ENCODE measurements around the gene UBXN2A. TPM values are rescaled to one million over a fixed set of nuclear protein-coding genes. Genes with fewer than 3 reads are reported as not detected.
"Not testable (repeated sequence)": the region's sequence is repeated elsewhere in the genome, so short reads cannot be mapped to it uniquely, and the experiment has no call there.

The UBXN2A gene
- total RNA-seq, 1 experiment from 2014 or later: 21.9 TPM

- no peak for DNase-seq (ENCODE audit: extremely low read depth, low read depth)
Measured at GRCh38 chr2:24011250-24012104, 71.2 kb downstream of the UBXN2A start.

GRCh38 chr2:24012521-24013188 is 72.4 kb downstream of the UBXN2A start:
- DNase-seq (ENCODE audit: extremely low read depth, low read depth): no peak

DNA sequence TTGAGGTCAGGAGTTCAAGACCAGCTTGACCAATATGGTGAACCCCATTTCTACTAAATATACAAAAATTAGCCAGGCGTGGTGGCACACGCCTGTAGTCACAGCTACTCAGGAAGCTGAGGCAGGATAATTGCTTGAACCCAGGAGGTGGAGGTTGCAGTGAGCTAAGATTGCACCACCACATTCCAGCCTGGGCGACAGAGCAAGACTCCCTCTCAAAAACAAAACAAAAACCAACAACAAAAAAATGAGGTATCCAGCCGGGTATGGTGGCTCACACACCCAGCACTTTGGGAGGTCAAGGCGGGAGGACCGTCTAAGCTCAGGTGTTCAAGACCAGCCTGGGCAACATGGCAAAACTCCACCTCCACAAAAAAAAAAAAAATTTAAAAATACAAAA is 74.6 kb downstream of the UBXN2A start:
- DNase-seq (ENCODE audit: extremely low read depth, low read depth): not testable (repeated sequence)

- DNase-seq (ENCODE audit: extremely low read depth, low read depth): peak; percentile 66
Measured at GRCh38 chr2:24015562-24016375, 75.5 kb downstream of the UBXN2A start.

DNA sequence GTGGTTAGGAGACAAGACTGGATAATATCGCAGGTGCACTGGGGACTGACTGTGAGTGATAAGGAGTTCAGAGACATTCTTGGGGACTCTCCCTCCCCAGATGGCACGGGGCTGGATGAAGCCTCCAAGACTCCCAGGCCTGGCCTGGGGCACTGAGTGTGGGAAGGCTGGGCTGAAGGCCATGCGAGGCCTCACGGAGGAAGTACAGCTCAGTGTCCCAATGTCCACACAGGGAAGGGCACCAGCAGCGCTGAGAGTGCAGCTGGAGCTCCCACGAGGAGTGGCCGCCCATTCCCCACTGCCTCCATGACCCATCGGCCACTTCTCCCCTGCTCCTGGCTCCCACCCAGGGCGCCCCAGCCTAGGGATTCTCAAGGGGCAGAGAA is 76.1 kb downstream of the UBXN2A start:
- DNase-seq (ENCODE audit: extremely low read depth, low read depth): no peak

DNA sequence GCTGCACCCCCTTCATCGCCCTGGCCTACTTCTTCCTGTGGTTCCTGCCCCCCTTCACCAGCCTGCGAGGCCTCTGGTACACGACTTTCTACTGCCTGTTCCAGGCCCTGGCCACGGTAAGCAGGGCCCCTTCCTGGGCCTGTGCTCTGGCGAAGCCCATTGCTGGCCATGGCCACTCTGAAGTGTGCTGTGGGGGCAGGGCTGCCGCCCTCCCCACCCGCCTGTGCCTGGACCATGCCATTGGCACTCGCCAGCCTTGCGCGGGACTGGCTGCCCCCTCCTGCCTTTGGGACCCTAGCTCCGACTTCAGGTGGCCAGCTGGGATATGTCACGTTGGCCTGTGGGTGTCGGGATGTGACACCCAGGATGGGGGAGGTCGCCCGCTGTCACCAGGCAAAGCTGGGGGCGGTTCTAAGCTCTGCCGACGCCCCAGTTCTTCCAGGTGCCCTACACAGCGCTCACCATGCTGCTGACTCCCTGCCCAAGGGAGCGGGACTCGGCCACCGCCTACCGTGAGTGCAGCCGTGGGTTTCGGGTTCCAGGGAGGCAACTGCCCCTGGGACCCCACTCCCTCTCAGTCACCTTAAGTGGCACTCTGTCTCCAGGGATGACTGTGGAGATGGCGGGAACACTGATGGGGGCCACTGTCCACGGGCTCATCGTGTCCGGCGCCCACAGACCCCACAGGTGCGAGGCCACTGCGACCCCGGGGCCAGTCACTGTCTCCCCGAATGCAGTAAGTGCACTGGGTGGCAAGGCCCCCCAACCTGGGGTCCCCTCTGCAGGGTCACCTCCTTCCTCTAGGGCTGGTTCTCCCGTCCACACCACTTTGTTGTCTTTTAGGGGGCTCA is 76.8 kb downstream of the UBXN2A start:
- no peak for DNase-seq (ENCODE audit: extremely low read depth, low read depth)

- no peak for DNase-seq (ENCODE audit: extremely low read depth, low read depth)
Measured at GRCh38 chr2:24017711-24018110, 77.4 kb downstream of the UBXN2A start.

DNA sequence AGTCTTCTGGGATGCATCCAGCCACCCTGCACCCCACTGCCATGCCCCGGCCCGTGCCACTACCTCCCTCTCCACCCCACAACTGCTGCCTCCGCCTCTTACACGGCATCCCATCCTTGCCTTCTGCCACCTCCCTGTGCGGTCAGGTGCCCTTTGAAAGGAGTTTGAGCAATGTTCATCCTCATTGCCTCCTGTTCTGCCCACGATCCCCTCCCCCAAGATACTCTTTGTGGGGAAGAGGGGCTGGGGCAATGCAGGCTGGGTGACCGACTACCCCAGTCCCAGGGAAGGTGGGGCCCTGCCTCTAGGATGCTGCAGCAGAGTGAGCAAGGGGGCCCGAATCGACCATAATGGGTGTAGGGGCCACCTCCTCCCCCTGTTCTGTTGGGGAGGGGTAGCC is 78.0 kb downstream of the UBXN2A start:
- DNase-seq (ENCODE audit: extremely low read depth, low read depth): no peak

GRCh38 chr2:24019729-24020128 is 79.5 kb downstream of the UBXN2A start:
- DNase-seq (ENCODE audit: extremely low read depth, low read depth): no peak

- DNase-seq (ENCODE audit: extremely low read depth, low read depth): no peak
Measured at GRCh38 chr2:24020244-24020643, 80.0 kb downstream of the UBXN2A start.

DNA sequence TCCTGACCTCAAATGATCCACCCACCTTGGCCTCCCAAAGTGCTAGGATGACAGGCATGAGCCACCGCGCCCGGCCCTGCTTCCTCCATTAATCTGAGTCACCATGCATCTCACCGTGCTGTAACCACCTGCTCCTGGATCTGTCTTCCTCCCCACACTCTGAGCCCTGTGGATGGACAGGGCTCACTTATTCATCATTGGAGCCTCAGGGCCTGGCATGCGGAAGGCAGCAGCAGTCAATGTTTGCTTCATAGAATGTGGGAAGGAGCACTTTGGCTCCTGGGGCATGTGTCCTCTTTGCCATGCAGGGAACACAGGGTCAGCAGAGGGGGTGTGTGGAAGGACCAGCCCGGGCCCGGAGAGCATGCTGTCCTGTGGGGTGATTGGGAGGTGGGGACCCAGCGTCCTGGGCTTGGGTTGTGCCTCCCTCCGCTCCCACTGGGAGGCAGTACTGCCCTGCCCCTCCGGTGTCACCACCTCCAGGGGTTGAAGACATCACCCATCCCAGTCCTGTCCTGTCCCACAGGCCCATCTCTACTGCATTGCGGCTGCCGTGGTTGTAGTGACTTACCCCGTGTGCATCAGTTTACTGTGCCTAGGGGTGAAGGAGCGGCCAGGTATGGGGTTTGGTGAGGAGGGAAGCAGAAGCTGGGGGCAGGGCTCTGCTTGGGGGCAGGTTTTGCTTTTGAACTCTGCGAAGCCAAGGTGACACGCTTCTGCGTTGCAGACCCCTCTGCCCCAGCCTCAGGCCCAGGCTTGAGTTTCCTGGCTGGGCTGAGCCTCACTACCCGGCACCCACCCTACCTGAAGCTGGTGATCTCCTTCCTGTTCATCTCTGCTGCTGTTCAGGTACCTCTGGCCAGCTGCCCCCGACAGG is 81.1 kb downstream of the UBXN2A start:
- DNase-seq (ENCODE audit: extremely low read depth, low read depth): no peak

DNA sequence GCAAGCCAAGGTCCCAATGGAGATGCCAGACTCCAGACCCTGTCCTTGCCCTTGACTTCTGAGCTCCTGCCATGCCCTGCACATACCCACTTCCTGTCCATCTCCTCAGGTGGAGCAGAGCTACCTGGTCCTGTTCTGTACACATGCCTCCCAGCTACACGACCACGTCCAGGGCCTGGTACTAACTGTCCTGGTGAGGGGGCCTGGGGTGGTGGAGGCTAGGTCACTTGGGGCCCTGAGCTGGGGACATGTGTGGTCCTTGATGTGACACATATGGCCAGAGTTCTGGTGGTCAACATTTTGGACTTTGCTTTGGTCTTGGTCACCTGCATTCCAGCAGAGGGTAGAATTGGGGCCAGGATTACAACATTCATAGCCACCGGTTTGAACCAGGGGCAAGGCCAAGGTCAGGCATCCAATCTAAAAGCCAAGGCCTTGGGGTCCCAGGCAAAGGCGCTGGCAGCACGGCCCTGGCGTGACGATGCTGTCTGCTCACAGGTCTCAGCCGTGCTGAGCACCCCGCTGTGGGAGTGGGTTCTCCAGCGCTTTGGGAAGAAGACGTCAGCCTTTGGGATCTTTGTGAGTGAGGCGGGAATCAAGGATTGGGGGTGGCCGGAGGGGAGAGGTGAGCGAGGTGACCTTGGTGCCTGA is 82.2 kb downstream of the UBXN2A start:
- DNase-seq (ENCODE audit: extremely low read depth, low read depth): no peak

DNA sequence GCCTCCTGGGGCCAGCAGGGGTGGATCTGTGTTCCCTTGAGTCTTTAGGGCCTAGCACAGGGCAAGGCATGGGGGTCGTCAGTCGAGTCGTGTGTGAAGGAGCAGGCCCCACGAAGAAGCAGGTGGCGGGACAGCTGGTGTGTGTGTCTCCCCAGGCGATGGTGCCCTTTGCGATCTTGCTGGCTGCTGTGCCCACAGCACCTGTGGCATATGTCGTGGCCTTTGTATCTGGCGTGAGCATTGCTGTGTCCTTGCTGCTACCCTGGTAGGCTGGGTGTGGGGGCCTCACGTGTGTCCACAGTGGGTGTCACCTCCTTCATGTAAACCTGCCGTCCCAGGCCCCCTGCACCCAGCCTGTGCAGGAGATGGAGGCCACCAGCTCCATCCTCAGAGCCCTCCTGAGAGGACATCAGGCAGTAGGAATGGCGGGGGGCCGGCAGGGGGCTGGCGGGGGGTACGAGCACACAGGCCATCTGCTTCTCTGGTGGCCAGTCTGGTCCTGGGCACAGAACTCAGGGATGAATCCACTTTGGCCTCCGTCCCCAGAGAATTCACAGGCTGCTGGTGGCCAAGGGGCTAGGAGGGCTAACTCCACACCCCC is 82.8 kb downstream of the UBXN2A start:
- DNase-seq (ENCODE audit: extremely low read depth, low read depth): no peak

DNA sequence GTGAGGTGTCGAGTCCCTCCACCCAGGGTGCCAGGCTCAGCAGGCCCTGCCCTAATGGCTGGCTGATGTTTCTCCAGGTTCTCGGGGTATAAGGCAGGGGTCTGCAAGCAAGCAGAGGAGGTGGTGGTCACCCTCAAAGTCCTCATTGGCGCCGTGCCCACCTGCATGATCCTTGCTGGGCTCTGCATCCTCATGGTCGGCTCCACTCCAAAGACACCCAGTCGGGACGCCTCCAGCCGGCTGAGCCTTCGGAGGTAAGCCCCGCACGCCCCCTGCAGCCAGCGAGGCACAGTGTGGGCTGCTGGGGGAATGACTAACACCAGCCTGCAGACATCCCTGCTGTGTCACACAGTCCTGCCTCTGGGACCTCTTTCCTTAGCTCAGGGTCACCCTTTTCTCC is 83.8 kb downstream of the UBXN2A start:
- no peak for DNase-seq (ENCODE audit: extremely low read depth, low read depth)

- no peak for DNase-seq (ENCODE audit: extremely low read depth, low read depth)
Measured at GRCh38 chr2:24024996-24025663, 84.9 kb downstream of the UBXN2A start.

DNA sequence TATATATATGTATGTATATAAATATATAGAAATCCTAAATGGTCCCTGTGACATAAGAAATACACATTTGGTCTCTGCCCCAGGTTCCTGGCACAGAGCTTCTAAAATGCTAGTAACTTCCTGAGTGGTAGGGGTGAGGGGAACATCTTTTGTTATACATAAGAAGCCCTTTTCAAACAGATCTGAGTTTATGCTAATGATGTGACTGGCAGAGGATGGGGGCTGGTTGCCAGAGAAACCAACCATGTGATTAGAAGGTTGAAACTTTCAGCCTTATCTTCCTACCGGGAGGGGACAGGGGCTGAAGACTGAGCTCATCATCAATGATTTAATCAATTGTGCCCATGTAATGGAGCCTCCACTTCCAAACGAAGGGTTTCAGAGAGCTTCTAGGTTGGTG is 86.0 kb downstream of the UBXN2A start:
- no peak for DNase-seq (ENCODE audit: extremely low read depth, low read depth)

- DNase-seq (ENCODE audit: extremely low read depth, low read depth): no peak
Measured at GRCh38 chr2:24038786-24039499, 98.7 kb downstream of the UBXN2A start.

Measured in NCI-H460 (cell line).